HCT116 (cell line): ENCODE measurements around the gene MSANTD4. TPM values are rescaled to one million over a fixed set of nuclear protein-coding genes. Genes with fewer than 3 reads are reported as not detected.

ENCODE experiments used
- ATAC-seq: fragments of 200-7000 bp; cut with Tn5 transposase; 2 replicates; pipeline ENCODE4 v1.9.1; 2020; ENCODE audit warnings: mild to moderate bottlenecking, moderate library complexity
- BruUV-seq: library from RNA; stranded (reverse); fragments of 400-500 nt; replicated peaks from 2 replicates; lab custom pipeline; 2021; lab: Mats Ljungman, UMichigan
- CTCF ChIA-PET: fragments of 300-600 bp; sonication (Branson Sonifier 250); formaldehyde crosslinking; loops from one replicate; lab custom pipeline; 2021; ENCODE audit warnings: antibody characterized with exemption; lab: Charles Lee
- POLR2A ChIA-PET: fragments of 300-600, 350-600 bp; sonication (Branson Sonifier 250); formaldehyde crosslinking; loops from one replicate; lab custom pipeline; 2021; ENCODE audit warnings: antibody characterized with exemption; lab: Charles Lee
- RAD21 ChIA-PET, 2 experiments: fragments of 300-600 bp; sonication (Branson Sonifier 250); formaldehyde crosslinking; loops; one replicate each; lab custom pipeline; 2023; ENCODE audit warnings: low total read pairs in 2 of 2; ENCODE audit not compliant: uncharacterized antibody in 2 of 2, unreplicated experiment in 2 of 2, low non-redundant PET in 1 of 2; lab: Charles Lee
- DNase-seq: peaks from one replicate; pipeline ENCODE4 v3.0.0-alpha.2; 2010; ENCODE audit warnings: low read depth, low spot score
- H2AFZ ChIP-seq: fragments of 200-600 bp; shearing (Covaris generic), sonication (generic); 2 replicates; pipeline ENCODE4 v1.6.1; 2017; ENCODE audit warnings: low read depth, mixed run types, mixed read lengths, antibody characterized with exemption, low read length; ENCODE audit not compliant: poor library complexity, severe bottlenecking
- H3K27ac ChIP-seq: 2 replicates; pipeline ENCODE4 v1.5.1; 2012; ENCODE audit warnings: low read depth, low read length
- H3K27me3 ChIP-seq: fragments of 200-600 bp; sonication (generic); 2 replicates; pipeline ENCODE4 v1.6.1; 2016; ENCODE audit warnings: mixed run types, low read length, mixed read lengths; ENCODE audit not compliant: insufficient read depth
- H3K36me3 ChIP-seq, 2 experiments: fragments of 200-500 bp in 1 of 2; fragments of 200-600 bp in 1 of 2; sonication (Bioruptor generic) in 1 of 2; sonication (generic) in 1 of 2; 2 replicates each; pipeline versions ENCODE4 v1.5.1 to v1.6.1; 2014 to 2016; ENCODE audit warnings: low read length in 2 of 2, inconsistent platforms in 1 of 2, mixed read lengths in 1 of 2, mixed run types in 1 of 2; ENCODE audit not compliant: insufficient read depth in 2 of 2, control insufficient read depth in 1 of 2
- H3K4me1 ChIP-seq, 2 experiments: fragments of 200-600 bp in 1 of 2; sonication (generic) in 1 of 2; 2 replicates each; pipeline versions ENCODE4 v1.5.1 to v1.6.1; 2012 to 2017; ENCODE audit warnings: low read length in 2 of 2, inconsistent platforms in 1 of 2, mild to moderate bottlenecking in 1 of 2, mixed read lengths in 1 of 2, mixed run types in 1 of 2, moderate library complexity in 1 of 2; ENCODE audit not compliant: insufficient read depth in 2 of 2, control insufficient read depth in 1 of 2
- H3K4me2 ChIP-seq: fragments of 200-600 bp; sonication (generic); 2 replicates; pipeline ENCODE4 v1.6.1; 2017; ENCODE audit warnings: mixed run types, low read length, mixed read lengths
- H3K4me3 ChIP-seq, 2 experiments: fragments of 200-600 bp in 1 of 2; sonication (generic) in 1 of 2; replicated peaks in 1 of 2; 2 replicates each; pipeline ENCODE4 v1.5.1; 2011 to 2016; ENCODE audit warnings: low read length in 2 of 2, control low read depth in 1 of 2, low read depth in 1 of 2, mild to moderate bottlenecking in 1 of 2, mixed read lengths in 1 of 2, mixed run types in 1 of 2
- H3K79me2 ChIP-seq: fragments of 200-600 bp; sonication (generic); 2 replicates; pipeline ENCODE4 v1.6.1; 2017; ENCODE audit warnings: mild to moderate bottlenecking, mixed run types, low read length, moderate library complexity, mixed read lengths; ENCODE audit not compliant: insufficient read depth
- H3K9ac ChIP-seq: fragments of 200-600 bp; sonication (generic); 2 replicates; pipeline ENCODE4 v1.6.1; 2016; ENCODE audit warnings: low read length, mixed read lengths
- H3K9me2 ChIP-seq: fragments of 200-600 bp; sonication (generic), shearing (Covaris generic); 2 replicates; pipeline ENCODE4 v1.6.1; 2017; ENCODE audit warnings: mixed run types, mild to moderate bottlenecking, moderate library complexity; ENCODE audit not compliant: insufficient read depth
- H3K9me3 ChIP-seq, 2 experiments: fragments of 200-500 bp in 1 of 2; fragments of 200-600 bp in 1 of 2; sonication (Bioruptor generic) in 1 of 2; sonication (generic) in 1 of 2; 2 replicates each; pipeline ENCODE4 v1.6.1; 2014 to 2017; ENCODE audit warnings: low read length in 2 of 2, mixed read lengths in 2 of 2, inconsistent platforms in 1 of 2, low read depth in 1 of 2, mild to moderate bottlenecking in 1 of 2, mixed run types in 1 of 2, moderate library complexity in 1 of 2; ENCODE audit not compliant: control insufficient read depth in 1 of 2, insufficient read depth in 1 of 2
- H4K20me1 ChIP-seq: fragments of 200-600 bp; sonication (generic), shearing (Covaris generic); 2 replicates; pipeline ENCODE4 v1.6.1; 2017; ENCODE audit warnings: mixed run types, mild to moderate bottlenecking, moderate library complexity; ENCODE audit not compliant: insufficient read depth
- CBX3 ChIP-seq: IDR thresholded peaks from 2 replicates; pipeline ENCODE4 v1.6.1; 2012; ENCODE audit warnings: low read depth
- CEBPB ChIP-seq: IDR thresholded peaks from 2 replicates; pipeline ENCODE4 v1.6.1; 2012; ENCODE audit warnings: low read depth
- EGR1 ChIP-seq: IDR thresholded peaks from 2 replicates; pipeline ENCODE4 v1.6.1; 2012; ENCODE audit warnings: low read depth
- ELF1 ChIP-seq: IDR thresholded peaks from 2 replicates; pipeline ENCODE4 v1.6.1; 2012; ENCODE audit warnings: low read depth, borderline replicate concordance
- JUND ChIP-seq: IDR thresholded peaks from 2 replicates; pipeline ENCODE4 v1.6.1; 2012
- POLR2A ChIP-seq: IDR thresholded peaks from 2 replicates; pipeline ENCODE4 v1.7.0; 2011; ENCODE audit warnings: borderline replicate concordance; ENCODE audit not compliant: insufficient read depth, insufficient read length; ENCODE audit errors: extremely low read depth
- SIN3A ChIP-seq: IDR thresholded peaks from 2 replicates; pipeline ENCODE4 v1.6.1; 2012; ENCODE audit warnings: low read depth
- YY1 ChIP-seq: IDR thresholded peaks from 2 replicates; pipeline ENCODE4 v1.6.1; 2011; ENCODE audit warnings: low read length, low read depth, moderate library complexity, mild to moderate bottlenecking; ENCODE audit not compliant: insufficient replicate concordance; ENCODE audit errors: extremely low read depth
- intact Hi-C: fragments of 100-400 bp; cut with micrococcal nuclease; formaldehyde crosslinking; loops from 2 replicates; pipeline ENCODE4 v1.10.0; 2022
- total RNA-seq: library from RNA; stranded (reverse); gene quantifications from one replicate; pipeline ENCODE4 v1.2.1, GENCODE V29; 2021; ENCODE audit not compliant: unreplicated experiment
- TF ChIP-seq, protein P1 (sequence below): IDR thresholded peaks from 2 replicates; pipeline ENCODE4 v1.6.1; 2012
- TF ChIP-seq, protein P2 (sequence below), 3 experiments: fragments of 200-600 bp in 1 of 3; sonication (generic) in 1 of 3; IDR thresholded peaks in 2 of 3; conservative IDR thresholded peaks in 1 of 3; 2 replicates each; pipeline ENCODE4 v1.5.1; 2012 to 2017; ENCODE audit warnings: low read depth in 2 of 3, low read length in 2 of 3, antibody characterized with exemption in 1 of 3, borderline replicate concordance in 1 of 3, control low read depth in 1 of 3, mild to moderate bottlenecking in 1 of 3, mixed read lengths in 1 of 3, mixed run types in 1 of 3, moderate library complexity in 1 of 3; ENCODE audit not compliant: insufficient read depth in 1 of 3

Gene MSANTD4
- total RNA-seq, 1 experiment from 2014 or later: 15.7 TPM

DNA sequence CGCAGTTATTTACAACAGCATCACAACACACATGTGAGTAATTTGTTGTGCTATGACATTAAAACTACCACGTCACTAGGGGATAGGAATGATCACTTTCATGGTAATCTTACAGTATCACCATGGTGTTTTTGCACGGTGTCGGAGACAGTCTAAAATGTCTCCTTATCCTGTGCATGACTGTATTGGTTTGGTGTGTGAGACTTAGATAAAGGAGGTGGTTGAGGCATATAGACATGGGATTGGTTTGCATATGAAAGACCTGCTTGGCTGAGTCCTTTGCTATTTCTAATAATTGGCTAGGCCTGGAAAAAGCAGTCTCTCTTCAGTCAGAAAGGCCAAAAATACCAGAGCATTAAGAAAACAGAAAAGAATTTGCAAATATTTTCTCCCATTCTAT lies 30.2 kb downstream of the MSANTD4 start:
- ATAC-seq: no peak

DNA sequence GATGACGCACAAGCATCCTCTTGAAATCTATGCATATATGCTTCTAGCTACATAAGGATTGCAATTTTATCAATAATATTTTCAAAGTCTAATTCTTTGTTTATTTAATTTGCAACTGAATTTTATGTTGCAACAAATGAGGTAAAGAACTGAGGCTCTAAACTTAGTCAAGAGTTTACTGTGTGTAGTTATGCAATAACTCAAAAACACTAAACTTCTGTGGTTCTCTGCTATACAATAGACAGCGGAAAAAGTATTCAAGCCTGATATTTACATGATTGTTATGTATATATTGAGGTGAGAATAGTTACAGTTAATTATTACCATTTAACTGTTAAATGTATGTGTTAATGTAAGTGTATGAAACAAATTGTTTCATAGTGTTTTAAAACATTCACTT lies 32.9 kb downstream of the MSANTD4 start:
- no peaks in the 10 kb centered on the region for H4K20me1 ChIP-seq
- POLR2A ChIA-PET: no interaction called here
- no peaks in the 10 kb centered on the region for H3K79me2 ChIP-seq
- H3K4me1 ChIP-seq: no peaks in the 10 kb centered on the region
- no TSS peak for BruUV-seq
- intact Hi-C loops: no loop called here
- no peak overlapping the region for H3K4me2 ChIP-seq
- no peaks in the 10 kb centered on the region for H3K27me3 ChIP-seq
- DNase-seq (no peak), ATAC-seq (no peak)
- H2AFZ ChIP-seq: no peak overlapping the region
- no peak for TF ChIP-seq JUND
- TF ChIP-seq EGR1: no peak
- no peak for TF ChIP-seq CEBPB
- TF ChIP-seq YY1: no peak
- no peak for TF ChIP-seq CBX3
- no peak overlapping the region for H3K27ac ChIP-seq
- no peaks in the 10 kb centered on the region for H3K9me3 ChIP-seq
- H3K4me3 ChIP-seq: no peak overlapping the region
- H3K36me3 ChIP-seq: no peaks in the 10 kb centered on the region
- CTCF ChIA-PET: no interaction called here
- RAD21 ChIA-PET: no interaction called here
- H3K9me2 ChIP-seq: no peaks in the 10 kb centered on the region
- no peak overlapping the region for H3K9ac ChIP-seq

More for the DNA sequence above, 30.2 kb downstream of the MSANTD4 start:
- RAD21 ChIA-PET: no interaction called here
- Histone ChIP-seq H3K27ac (no peak overlapping the region), H3K4me1 (no peaks in the 10 kb centered on the region), H3K9ac (no peak overlapping the region), H3K27me3 (no peaks in the 10 kb centered on the region), H3K9me2 (no peaks in the 10 kb centered on the region), H3K79me2 (no peaks in the 10 kb centered on the region), H3K9me3 (no peaks in the 10 kb centered on the region), H4K20me1 (no peaks in the 10 kb centered on the region), H3K4me3 (no peak overlapping the region), H3K36me3 (no peaks in the 10 kb centered on the region), H2AFZ (no peak overlapping the region), H3K4me2 (no peak overlapping the region)
- DNase-seq: no peak
- POLR2A ChIA-PET: no interaction called here
- CTCF ChIA-PET: no interaction called here
- intact Hi-C loops: no loop called here
- BruUV-seq: no TSS peak
- TF ChIP-seq ELF1 (no peak), EGR1 (no peak), POLR2A (no peak), SIN3A (no peak), CEBPB (no peak)
- TF ChIP-seq, protein P1, sequence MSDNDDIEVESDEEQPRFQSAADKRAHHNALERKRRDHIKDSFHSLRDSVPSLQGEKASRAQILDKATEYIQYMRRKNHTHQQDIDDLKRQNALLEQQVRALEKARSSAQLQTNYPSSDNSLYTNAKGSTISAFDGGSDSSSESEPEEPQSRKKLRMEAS: no peak
- TF ChIP-seq, protein P2, sequence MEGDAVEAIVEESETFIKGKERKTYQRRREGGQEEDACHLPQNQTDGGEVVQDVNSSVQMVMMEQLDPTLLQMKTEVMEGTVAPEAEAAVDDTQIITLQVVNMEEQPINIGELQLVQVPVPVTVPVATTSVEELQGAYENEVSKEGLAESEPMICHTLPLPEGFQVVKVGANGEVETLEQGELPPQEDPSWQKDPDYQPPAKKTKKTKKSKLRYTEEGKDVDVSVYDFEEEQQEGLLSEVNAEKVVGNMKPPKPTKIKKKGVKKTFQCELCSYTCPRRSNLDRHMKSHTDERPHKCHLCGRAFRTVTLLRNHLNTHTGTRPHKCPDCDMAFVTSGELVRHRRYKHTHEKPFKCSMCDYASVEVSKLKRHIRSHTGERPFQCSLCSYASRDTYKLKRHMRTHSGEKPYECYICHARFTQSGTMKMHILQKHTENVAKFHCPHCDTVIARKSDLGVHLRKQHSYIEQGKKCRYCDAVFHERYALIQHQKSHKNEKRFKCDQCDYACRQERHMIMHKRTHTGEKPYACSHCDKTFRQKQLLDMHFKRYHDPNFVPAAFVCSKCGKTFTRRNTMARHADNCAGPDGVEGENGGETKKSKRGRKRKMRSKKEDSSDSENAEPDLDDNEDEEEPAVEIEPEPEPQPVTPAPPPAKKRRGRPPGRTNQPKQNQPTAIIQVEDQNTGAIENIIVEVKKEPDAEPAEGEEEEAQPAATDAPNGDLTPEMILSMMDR (IDR thresholded peaks at IDR 0.05 in 2 of 3, conservative IDR thresholded peaks at IDR 0.05 in 1 of 3; ENCODE audit: borderline replicate concordance in 1 of 3, insufficient read depth in 1 of 3, low read depth in 2 of 3, low read length in 2 of 3): no peak
